Right lobe of liver (tissue), 4 donors: ENCODE measurements around the gene PABPN1.

Experiments used
- POLR2A ChIP-seq: fragments of 450-650 bp; IDR thresholded peaks from one replicate; pipeline ENCODE4 v1.6.1; 2017; ENCODE audit warnings: antibody characterized with exemption, mild to moderate bottlenecking
- TF ChIP-seq, protein P1 (sequence below), 4 donors: fragments of 200-600 bp in 3 of 4; fragments of 450-650 bp in 1 of 4; IDR thresholded peaks; one replicate each; pipeline versions ENCODE4 v1.5.1 to v1.8.0; 2016 to 2022; ENCODE audit warnings: antibody characterized with exemption in 4 of 4, mild to moderate bottlenecking in 2 of 4
- donor health status: DM: no; HTN: no; CAD: no.
- donor health status: DM: no; HTN: no; CAD: no.
- donor health status: DM: no; HTN: yes; CAD: no.

DNA sequence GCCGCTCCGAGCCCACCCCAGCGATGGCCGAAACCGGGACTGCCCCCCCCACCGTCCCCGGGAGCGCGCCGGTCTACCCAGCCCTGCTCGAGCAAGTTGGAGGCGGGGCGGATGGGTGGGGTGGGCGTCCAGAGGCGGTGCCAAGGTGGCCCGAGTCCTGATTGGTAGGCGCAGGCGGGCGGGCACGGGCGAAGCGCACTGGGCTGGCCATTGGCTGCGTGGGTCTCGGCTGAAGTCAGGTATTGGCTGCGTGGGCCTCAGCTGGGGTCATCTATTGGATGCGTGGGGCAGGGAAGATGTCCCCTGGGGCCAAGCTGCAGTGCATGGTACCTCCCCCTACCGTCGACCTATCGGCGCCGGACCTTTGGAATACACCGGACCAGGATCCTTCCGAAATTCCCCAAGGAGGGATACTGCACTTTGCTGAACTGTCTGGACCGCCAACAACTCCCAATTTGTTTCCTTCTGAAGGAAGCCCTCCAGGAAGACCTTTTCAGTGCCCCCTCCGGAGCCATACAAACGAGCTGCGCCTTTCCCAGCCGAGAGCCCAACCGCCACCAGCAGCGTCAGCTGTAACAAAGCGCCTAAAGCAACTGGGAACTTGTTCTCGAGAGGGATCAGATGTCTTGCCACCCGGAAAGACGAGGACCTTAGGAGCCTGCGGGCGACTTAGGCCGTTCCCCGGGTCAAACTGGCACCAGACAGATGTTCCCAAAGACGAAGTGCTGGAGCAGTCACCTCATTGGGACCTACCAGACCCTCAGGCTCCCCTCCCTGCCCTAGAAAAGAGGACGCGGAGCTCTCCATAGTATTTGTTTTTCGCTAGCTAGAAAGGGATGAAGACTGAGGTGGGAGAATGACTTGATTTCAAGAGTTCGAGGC is 35.0 kb upstream of the PABPN1 start, which contains the start of gene HOMEZ:
- TF ChIP-seq, protein P1, sequence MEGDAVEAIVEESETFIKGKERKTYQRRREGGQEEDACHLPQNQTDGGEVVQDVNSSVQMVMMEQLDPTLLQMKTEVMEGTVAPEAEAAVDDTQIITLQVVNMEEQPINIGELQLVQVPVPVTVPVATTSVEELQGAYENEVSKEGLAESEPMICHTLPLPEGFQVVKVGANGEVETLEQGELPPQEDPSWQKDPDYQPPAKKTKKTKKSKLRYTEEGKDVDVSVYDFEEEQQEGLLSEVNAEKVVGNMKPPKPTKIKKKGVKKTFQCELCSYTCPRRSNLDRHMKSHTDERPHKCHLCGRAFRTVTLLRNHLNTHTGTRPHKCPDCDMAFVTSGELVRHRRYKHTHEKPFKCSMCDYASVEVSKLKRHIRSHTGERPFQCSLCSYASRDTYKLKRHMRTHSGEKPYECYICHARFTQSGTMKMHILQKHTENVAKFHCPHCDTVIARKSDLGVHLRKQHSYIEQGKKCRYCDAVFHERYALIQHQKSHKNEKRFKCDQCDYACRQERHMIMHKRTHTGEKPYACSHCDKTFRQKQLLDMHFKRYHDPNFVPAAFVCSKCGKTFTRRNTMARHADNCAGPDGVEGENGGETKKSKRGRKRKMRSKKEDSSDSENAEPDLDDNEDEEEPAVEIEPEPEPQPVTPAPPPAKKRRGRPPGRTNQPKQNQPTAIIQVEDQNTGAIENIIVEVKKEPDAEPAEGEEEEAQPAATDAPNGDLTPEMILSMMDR (IDR thresholded peaks at IDR 0.05): peak in 3 of 4 donors; percentile 16 to 41 (median 31)
- TF ChIP-seq POLR2A: peak; percentile 70
